IMR-90 (cell line): Measurements from ENCODE around the gene OR51M1. TPM values are rescaled to one million over a fixed set of nuclear protein-coding genes. Genes with fewer than 3 reads are reported as not detected.

Experiments used
- ATAC-seq: fragments of 200-7000 bp; cut with Tn5 transposase; 2 replicates; pipeline ENCODE4 v1.9.1; 2020; ENCODE audit warnings: low read depth, mild to moderate bottlenecking, moderate library complexity
- BruUV-seq: library from RNA; stranded (reverse); fragments of 400-500 nt; replicated peaks from 2 replicates; lab custom pipeline; 2021; lab: Mats Ljungman, UMichigan
- CTCF ChIA-PET: fragments of 300-600 bp; formaldehyde crosslinking; extraction: SDS; loops from one replicate; lab custom pipeline; 2021; ENCODE audit warnings: antibody characterized with exemption; lab: Yijun Ruan, JAX
- POLR2A ChIA-PET: fragments of 300-600 bp; sonication (Branson Sonifier 250); formaldehyde crosslinking; loops from one replicate; lab custom pipeline; 2022; ENCODE audit warnings: antibody characterized with exemption; ENCODE audit not compliant: unreplicated experiment; lab: Charles Lee
- DNase-seq: peaks from one replicate; pipeline ENCODE4 v3.0.0; 2013
- H2AFZ ChIP-seq: replicated peaks from 2 replicates; pipeline ENCODE3; 2013; ENCODE audit warnings: low read length, mild to moderate bottlenecking; ENCODE audit not compliant: poor library complexity
- H2AK5ac ChIP-seq: 2 replicates; pipeline ENCODE4 v1.6.1; 2013; ENCODE audit warnings: low read depth, low read length, inconsistent platforms
- H2AK9ac ChIP-seq: replicated peaks from 2 replicates; pipeline ENCODE3; 2013; ENCODE audit warnings: mild to moderate bottlenecking, low read depth, low read length, moderate library complexity; ENCODE audit not compliant: poor library complexity
- H2BK120ac ChIP-seq: 2 replicates; pipeline ENCODE4 v1.6.1; 2013; ENCODE audit warnings: low read depth, low read length, inconsistent platforms
- H2BK15ac ChIP-seq: 3 replicates; pipeline ENCODE4 v1.6.1; 2013; ENCODE audit warnings: low read depth, low read length, inconsistent platforms
- H2BK20ac ChIP-seq: 2 replicates; pipeline ENCODE4 v1.6.1; 2013; ENCODE audit warnings: low read depth, mild to moderate bottlenecking, inconsistent platforms, low read length, moderate library complexity
- H2BK5ac ChIP-seq: 2 replicates; pipeline ENCODE4 v1.6.1; 2013; ENCODE audit warnings: mild to moderate bottlenecking, low read depth, low read length, inconsistent platforms; ENCODE audit not compliant: poor library complexity, severe bottlenecking
- H3K14ac ChIP-seq: replicated peaks from 2 replicates; pipeline ENCODE4 v1.6.1; 2013; ENCODE audit warnings: low read depth, low read length, inconsistent platforms
- H3K18ac ChIP-seq: 2 replicates; pipeline ENCODE4 v1.6.1; 2013; ENCODE audit warnings: low read depth, low read length, control low read depth
- H3K23ac ChIP-seq: 2 replicates; pipeline ENCODE4 v1.6.1; 2013; ENCODE audit warnings: low read depth, low read length, inconsistent platforms
- H3K27ac ChIP-seq: 2 replicates; pipeline ENCODE4 v1.5.1; 2013; ENCODE audit warnings: mild to moderate bottlenecking, control low read depth, low read length; ENCODE audit not compliant: insufficient read depth
- H3K27me3 ChIP-seq: 2 replicates; pipeline ENCODE4 v1.6.1; 2013; ENCODE audit warnings: low read length; ENCODE audit not compliant: control insufficient read depth, insufficient read depth
- H3K36me3 ChIP-seq: 2 replicates; pipeline ENCODE4 v1.6.1; 2013; ENCODE audit warnings: low read length, mixed read lengths; ENCODE audit not compliant: control insufficient read depth, insufficient read depth
- H3K4ac ChIP-seq: 2 replicates; pipeline ENCODE4 v1.6.1; 2013; ENCODE audit warnings: low read depth, low read length, inconsistent platforms
- H3K4me1 ChIP-seq: 2 replicates; pipeline ENCODE4 v1.6.1; 2013; ENCODE audit warnings: low read length, mixed read lengths; ENCODE audit not compliant: control insufficient read depth, insufficient read depth
- H3K4me2 ChIP-seq: 2 replicates; pipeline ENCODE4 v1.6.1; 2013; ENCODE audit warnings: low read depth, mild to moderate bottlenecking, control low read depth, low read length, moderate library complexity
- H3K4me3 ChIP-seq: 2 replicates; pipeline ENCODE4 v1.5.1; 2013; ENCODE audit warnings: low read depth, mild to moderate bottlenecking, control low read depth, low read length, moderate library complexity; ENCODE audit not compliant: insufficient read depth
- H3K56ac ChIP-seq: 2 replicates; pipeline ENCODE4 v1.6.1; 2013; ENCODE audit warnings: low read length, inconsistent platforms; ENCODE audit not compliant: insufficient read depth; ENCODE audit errors: extremely low read depth
- H3K79me1 ChIP-seq, 2 experiments: 2 replicates each; pipeline ENCODE4 v1.6.1; 2013; ENCODE audit warnings: low read length in 2 of 2, inconsistent platforms in 1 of 2, low read depth in 1 of 2
- H3K9ac ChIP-seq: 2 replicates; pipeline ENCODE4 v1.6.1; 2013; ENCODE audit warnings: low read depth, low read length, control low read depth
- H3K9me1 ChIP-seq: 2 replicates; pipeline ENCODE4 v1.6.1; 2013; ENCODE audit warnings: low read length, inconsistent platforms; ENCODE audit not compliant: insufficient read depth
- H3K9me3 ChIP-seq: 2 replicates; pipeline ENCODE4 v1.6.1; 2013; ENCODE audit warnings: low read length; ENCODE audit not compliant: control insufficient read depth, insufficient read depth
- H4K20me1 ChIP-seq: 2 replicates; pipeline ENCODE4 v1.6.1; 2013; ENCODE audit warnings: low read length, inconsistent platforms; ENCODE audit not compliant: insufficient read depth
- H4K5ac ChIP-seq: 2 replicates; pipeline ENCODE4 v1.6.1; 2013; ENCODE audit warnings: mild to moderate bottlenecking, low read depth, low read length, control low read depth
- H4K8ac ChIP-seq, 2 experiments: 2 replicates each; pipeline ENCODE4 v1.6.1; 2013; ENCODE audit warnings: low read depth in 2 of 2, low read length in 2 of 2, control low read depth in 1 of 2, inconsistent platforms in 1 of 2
- H4K91ac ChIP-seq: 2 replicates; pipeline ENCODE4 v1.6.1; 2013; ENCODE audit warnings: low read depth, low read length, inconsistent platforms; ENCODE audit not compliant: insufficient read depth
- BHLHE40 ChIP-seq: fragments of 150-350 bp; IDR thresholded peaks from 2 replicates; pipeline ENCODE4 v1.6.1; 2016; ENCODE audit warnings: mild to moderate bottlenecking, low read depth, low read length
- MAFK ChIP-seq: IDR thresholded peaks from 2 replicates; pipeline ENCODE4 v1.6.1; 2012; ENCODE audit warnings: low read depth, low read length, improper control_type of control experiment
- MAZ ChIP-seq: IDR thresholded peaks from 2 replicates; pipeline ENCODE4 v1.6.1; 2012; ENCODE audit warnings: low read depth, mild to moderate bottlenecking, low read length, improper control_type of control experiment, moderate library complexity, borderline replicate concordance
- MXI1 ChIP-seq: IDR thresholded peaks from 2 replicates; pipeline ENCODE4 v1.6.1; 2012; ENCODE audit warnings: low read depth, mild to moderate bottlenecking, low read length, moderate library complexity, borderline replicate concordance
- RAD21 ChIP-seq: IDR thresholded peaks from 2 replicates; pipeline ENCODE4 v1.6.1; 2012; ENCODE audit warnings: low read length, improper control_type of control experiment
- RFX5 ChIP-seq: IDR thresholded peaks from 2 replicates; pipeline ENCODE4 v1.8.0; 2012; ENCODE audit warnings: low read depth, mild to moderate bottlenecking, low read length, moderate library complexity
- dilution Hi-C: fragments of 300-500 bp; cut with HindIII; formaldehyde crosslinking; loops from one replicate; pipeline ENCODE4 v1.14.3; 2018; ENCODE audit warnings: low sequenced_read_pairs; ENCODE audit not compliant: unreplicated experiment
- in situ Hi-C: fragments of 300-500 bp; cut with MboI; formaldehyde crosslinking; loops from 3 replicates; pipeline ENCODE4 v1.14.3; 2019; ENCODE audit warnings: low sequenced_read_pairs, inconsistent platforms, mixed read lengths
- intact Hi-C: fragments of 100-400 bp; cut with micrococcal nuclease; formaldehyde crosslinking; loops from 2 replicates; pipeline ENCODE4 v1.10.0; 2022
- polyA plus RNA-seq, 3 experiments: library from polyadenylated mRNA; depleted of rRNA; stranded (reverse); fragments of >200 nt; gene quantifications; 2 replicates each; pipeline ENCODE4 v1.2.3, GENCODE V29; 2012; ENCODE audit warnings: low replicate concordance in 1 of 3
- total RNA-seq: library from RNA; depleted of rRNA; stranded (reverse); fragments of >200 nt; gene quantifications from 2 replicates; pipeline ENCODE4 v1.2.3, GENCODE V29; 2012

OR51M1 gene
- total and polyA plus RNA-seq, 2 of the 4 experiments (the other 2 are of a cell fraction), result 0.54 to 0.87 TPM

DNA sequence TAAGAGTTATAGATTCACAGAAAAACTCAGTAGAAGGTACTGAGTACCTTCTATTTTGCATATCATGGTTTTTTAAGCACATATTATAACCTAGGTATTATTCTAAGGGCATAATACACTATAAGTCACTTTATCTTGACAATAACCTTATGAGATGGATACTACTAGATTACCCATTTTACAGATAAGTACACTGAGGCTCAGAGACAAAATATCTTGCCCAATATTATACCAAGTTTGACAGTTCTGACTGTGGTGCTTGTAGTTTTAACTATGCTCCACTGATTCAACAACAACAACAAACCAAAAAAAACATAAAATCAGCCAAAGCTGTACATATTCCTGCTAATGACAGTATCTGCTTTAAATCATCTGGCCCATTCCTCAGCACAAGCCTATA lies 10.5 kb downstream of the OR51M1 start:
- in situ Hi-C loops, result no loop called here
- no TSS peak for BruUV-seq
- Histone ChIP-seq H3K27me3 (no peaks in the 10 kb centered on the region), H3K36me3 (no peaks in the 10 kb centered on the region), H2BK20ac (no peak overlapping the region), H3K9me3 (no peaks in the 10 kb centered on the region), H3K23ac (no peak overlapping the region), H2BK15ac (no peak overlapping the region), H4K91ac (no peak overlapping the region), H3K9ac (no peak overlapping the region), H2BK5ac (no peak overlapping the region), H4K5ac (no peak overlapping the region), H2AFZ (no peak overlapping the region), H3K4me1 (no peaks in the 10 kb centered on the region), H3K27ac (no peak overlapping the region), H4K20me1 (no peaks in the 10 kb centered on the region), H3K4me3 (no peak overlapping the region), H3K79me1 (no peaks in the 10 kb centered on the region), H3K4ac (no peak overlapping the region), H2AK5ac (no peak overlapping the region), H3K4me2 (no peak overlapping the region), H3K56ac (no peak overlapping the region), H3K14ac (no peak overlapping the region), H2BK120ac (no peak overlapping the region), H3K9me1 (no peaks in the 10 kb centered on the region), H3K18ac (no peak overlapping the region), H2AK9ac (no peak overlapping the region), H4K8ac (no peak overlapping the region)
- POLR2A ChIA-PET, result no interaction called here
- intact Hi-C loops, result no loop called here
- TF ChIP-seq MXI1, result no peak
- TF ChIP-seq BHLHE40, result no peak
- TF ChIP-seq MAZ, result no peak
- TF ChIP-seq RFX5, result no peak
- TF ChIP-seq MAFK, result no peak
- TF ChIP-seq RAD21, result no peak
- ATAC-seq (no peak), DNase-seq (no peak)
- dilution Hi-C loops, result no loop called here
- CTCF ChIA-PET, result interaction anchor here (0.6 kb wide), 1 partner anchor 1532 kb away, joined by 7 read pairs; the partner anchor contains the start of gene ZNF215
